BJ (cell line): Measurements from ENCODE around the gene UFL1. TPM values are rescaled to one million over a fixed set of nuclear protein-coding genes. Genes with fewer than 3 reads are reported as not detected.
A peak's percentile ranks its signal among the peaks of the same experiment; 100 is the strongest.

Experiments used
- CTCF ChIA-PET: fragments of 350-600 bp; formaldehyde crosslinking; extraction: SDS; loops from one replicate; lab custom pipeline; 2021; ENCODE audit warnings: antibody characterized with exemption, inconsistent platforms; lab: Yijun Ruan, JAX
- POLR2A ChIA-PET: fragments of 300-600 bp; sonication (Branson Sonifier 250); formaldehyde crosslinking; extraction: SDS; loops from one replicate; lab custom pipeline; 2021; ENCODE audit warnings: antibody characterized with exemption; lab: Charles Lee
- DNase-seq: peaks from one replicate; pipeline ENCODE4 v3.0.0-alpha.2; 2011; ENCODE audit warnings: low read depth
- H3K27me3 ChIP-seq: 2 replicates; pipeline ENCODE4 v1.6.0; 2011; ENCODE audit warnings: low read length; ENCODE audit not compliant: control insufficient read depth, insufficient read depth
- H3K36me3 ChIP-seq: 2 replicates; pipeline ENCODE4 v1.5.1; 2011; ENCODE audit warnings: low read length; ENCODE audit not compliant: control insufficient read depth, insufficient read depth
- H3K4me3 ChIP-seq: 2 replicates; pipeline ENCODE4 v1.5.1; 2011; ENCODE audit warnings: low read depth, mild to moderate bottlenecking, control low read depth, low read length
- polyA plus RNA-seq: library from polyadenylated mRNA; depleted of rRNA; stranded (reverse); fragments of >200 nt; gene quantifications from 2 replicates; pipeline ENCODE4 v1.2.3, GENCODE V29; 2011
- TF ChIP-seq, protein P1 (sequence below): IDR thresholded peaks from 2 replicates; pipeline ENCODE4 v1.5.1; 2011; ENCODE audit warnings: low read depth, mild to moderate bottlenecking, control low read depth, inconsistent platforms, low read length, moderate library complexity; ENCODE audit not compliant: insufficient read depth

Gene UFL1
- polyA plus RNA-seq, 1 experiment, result 4.5 TPM

DNA sequence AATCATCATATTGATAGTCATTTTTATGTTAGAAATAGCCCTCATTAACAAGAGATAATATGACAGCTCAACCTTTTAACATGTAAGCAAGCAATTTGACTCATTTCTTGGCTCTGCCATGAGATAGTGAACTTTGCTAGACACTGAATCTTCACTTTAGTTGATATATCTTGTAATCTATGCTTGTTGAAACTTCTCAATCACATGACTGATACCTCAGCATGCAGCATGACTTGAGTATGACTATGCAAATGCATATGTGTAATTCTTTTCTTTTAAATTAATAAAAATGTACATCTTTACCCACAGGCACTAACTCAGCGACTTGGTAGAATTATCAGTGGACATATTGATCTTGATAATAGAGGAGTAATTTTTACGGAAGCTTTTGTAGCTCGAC lies 6.6 kb downstream of the UFL1 start:
- ChIA-PET POLR2A (no interaction called here), CTCF (no interaction called here)
- Histone ChIP-seq H3K4me3 (no peak overlapping the region), H3K36me3 (peaks cover 10% of the 10 kb centered on the region), H3K27me3 (no peaks in the 10 kb centered on the region)
- TF ChIP-seq, protein P1, sequence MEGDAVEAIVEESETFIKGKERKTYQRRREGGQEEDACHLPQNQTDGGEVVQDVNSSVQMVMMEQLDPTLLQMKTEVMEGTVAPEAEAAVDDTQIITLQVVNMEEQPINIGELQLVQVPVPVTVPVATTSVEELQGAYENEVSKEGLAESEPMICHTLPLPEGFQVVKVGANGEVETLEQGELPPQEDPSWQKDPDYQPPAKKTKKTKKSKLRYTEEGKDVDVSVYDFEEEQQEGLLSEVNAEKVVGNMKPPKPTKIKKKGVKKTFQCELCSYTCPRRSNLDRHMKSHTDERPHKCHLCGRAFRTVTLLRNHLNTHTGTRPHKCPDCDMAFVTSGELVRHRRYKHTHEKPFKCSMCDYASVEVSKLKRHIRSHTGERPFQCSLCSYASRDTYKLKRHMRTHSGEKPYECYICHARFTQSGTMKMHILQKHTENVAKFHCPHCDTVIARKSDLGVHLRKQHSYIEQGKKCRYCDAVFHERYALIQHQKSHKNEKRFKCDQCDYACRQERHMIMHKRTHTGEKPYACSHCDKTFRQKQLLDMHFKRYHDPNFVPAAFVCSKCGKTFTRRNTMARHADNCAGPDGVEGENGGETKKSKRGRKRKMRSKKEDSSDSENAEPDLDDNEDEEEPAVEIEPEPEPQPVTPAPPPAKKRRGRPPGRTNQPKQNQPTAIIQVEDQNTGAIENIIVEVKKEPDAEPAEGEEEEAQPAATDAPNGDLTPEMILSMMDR, result no peak
- DNase-seq, result no peak

DNA sequence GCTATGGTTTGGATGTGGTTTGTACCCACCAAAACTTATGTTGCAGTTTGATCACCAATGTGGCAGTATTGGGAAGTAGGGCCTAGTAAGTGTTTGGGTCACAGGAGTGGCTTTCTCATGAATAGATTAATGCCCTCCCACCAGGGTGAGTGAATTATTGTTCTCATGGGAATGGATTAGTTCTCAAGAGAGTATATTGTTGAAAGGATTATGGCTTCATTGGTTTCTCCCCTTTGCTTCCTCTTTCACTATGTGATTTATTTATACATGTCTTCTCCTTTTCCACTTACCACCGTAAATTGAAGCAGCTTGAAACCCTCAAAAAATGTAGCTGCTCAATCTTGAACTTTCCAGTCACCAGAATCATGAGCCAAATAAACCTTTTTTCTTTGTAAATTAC lies 10.8 kb downstream of the UFL1 start:
- POLR2A ChIA-PET, result no interaction called here
- TF ChIP-seq, protein P1, result no peak
- no peaks in the 10 kb centered on the region for H3K27me3 ChIP-seq
- CTCF ChIA-PET, result no interaction called here
- peaks cover 8% of the 10 kb centered on the region for H3K36me3 ChIP-seq
- no peak for DNase-seq
- no peak overlapping the region for H3K4me3 ChIP-seq

DNA sequence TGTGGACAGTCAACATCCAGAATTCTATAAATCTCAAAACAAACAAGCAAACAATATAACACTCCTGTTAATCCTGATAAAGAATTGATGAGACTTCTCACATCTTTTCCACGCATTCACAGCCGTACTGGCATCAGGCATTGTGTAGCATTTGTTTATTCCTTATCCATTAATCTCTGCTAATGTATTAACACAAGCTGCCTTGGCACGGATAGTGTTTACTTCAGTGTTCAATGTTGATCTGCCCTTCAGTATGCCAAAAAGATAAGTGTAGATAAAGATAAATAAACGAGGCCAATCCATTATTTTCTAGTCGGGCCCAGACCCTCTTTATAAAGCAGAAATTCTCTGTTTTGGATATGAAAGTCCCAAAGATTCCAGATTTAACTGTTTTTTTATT lies 16.1 kb downstream of the UFL1 start:
- DNase-seq, result no peak
- H3K27me3 ChIP-seq, result no peaks in the 10 kb centered on the region
- POLR2A ChIA-PET, result no interaction called here
- H3K36me3 ChIP-seq, result peaks cover 5% of the 10 kb centered on the region
- CTCF ChIA-PET, result interaction anchor here (0.6 to 1.2 kb wide), 2 partner anchors 14 to 1070 kb away, joined by 3 read pairs; no protein-coding TSS in a partner anchor
- TF ChIP-seq, protein P1, result no peak
- no peak overlapping the region for H3K4me3 ChIP-seq

DNA sequence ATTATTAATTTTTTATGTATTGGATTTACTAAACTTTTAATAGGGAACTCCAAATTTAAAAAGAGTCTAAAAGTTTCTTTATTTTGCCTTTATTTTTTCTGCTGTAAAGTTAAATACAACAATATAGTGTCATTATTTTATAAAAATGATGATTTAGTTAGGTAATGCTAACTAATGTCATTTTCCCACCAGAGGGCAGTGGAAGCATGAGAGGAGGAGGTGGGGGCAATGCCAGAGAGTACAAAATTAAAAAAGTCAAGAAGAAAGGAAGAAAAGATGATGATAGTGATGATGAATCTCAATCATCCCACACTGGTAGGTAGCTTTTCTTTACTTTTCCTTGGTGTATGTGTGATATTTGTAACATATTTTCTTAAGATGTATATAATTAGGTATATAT lies 21.1 kb downstream of the UFL1 start:
- Histone ChIP-seq H3K27me3 (no peaks in the 10 kb centered on the region), H3K4me3 (no peak overlapping the region), H3K36me3 (peaks cover 5% of the 10 kb centered on the region)
- CTCF ChIA-PET, result no interaction called here
- no peak for DNase-seq
- TF ChIP-seq, protein P1, result peak; percentile 35
- POLR2A ChIA-PET, result no interaction called here

DNA sequence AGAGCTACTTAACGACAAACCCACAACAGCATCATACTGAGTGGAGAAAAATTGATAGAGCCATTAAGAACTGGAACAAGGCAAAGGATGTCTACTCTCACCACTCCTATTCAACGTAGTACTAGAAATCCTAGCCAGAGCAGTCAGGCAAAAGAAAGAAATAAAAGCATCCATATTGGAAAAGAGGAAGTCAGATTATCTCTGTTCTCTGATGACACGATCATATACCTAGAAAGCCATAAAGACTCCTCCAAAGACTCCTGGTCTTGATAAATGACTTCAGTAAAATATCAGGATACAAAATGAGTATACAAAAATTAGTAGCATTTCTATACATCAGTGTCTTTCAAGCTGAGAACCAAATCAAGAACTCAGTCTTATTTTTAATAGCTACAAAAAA lies 24.3 kb downstream of the UFL1 start:
- DNase-seq, result no peak
- Histone ChIP-seq H3K36me3 (peaks cover 5% of the 10 kb centered on the region), H3K4me3 (no peak overlapping the region), H3K27me3 (no peaks in the 10 kb centered on the region)
- TF ChIP-seq, protein P1, result no peak
- ChIA-PET POLR2A (no interaction called here), CTCF (no interaction called here)
